Fibroblast of lung (primary cell): Measurements from ENCODE around the gene XCR1.

Source experiments
- CTCF ChIP-seq, 2 donors: IDR thresholded peaks in 1 of 2; conservative IDR thresholded peaks in 1 of 2; 1 replicate in 1 of 2; 2 replicates in 1 of 2; pipeline ENCODE4 v1.5.1; 2011 to 2012; ENCODE audit warnings: low read length in 2 of 2, control low read depth in 1 of 2, inconsistent platforms in 1 of 2, low read depth in 1 of 2, mild to moderate bottlenecking in 1 of 2
- EZH2 ChIP-seq: IDR thresholded peaks from 2 replicates; pipeline ENCODE4 v1.5.1; 2012; ENCODE audit warnings: low read length, control low read depth, mild to moderate bottlenecking; ENCODE audit errors: missing control alignments

GRCh38 chr3:45980229-45980813 is 47.0 kb downstream of the XCR1 start:
- TF ChIP-seq CTCF (conservative IDR thresholded peaks at IDR 0.05 in 1 of 2, IDR thresholded peaks at IDR 0.05 in 1 of 2; ENCODE audit: low read depth in 1 of 2, low read length in 2 of 2), result no peak
- TF ChIP-seq EZH2, result no peak
